ENCODE measurements around the gene IL11. TPM values are rescaled to one million over a fixed set of nuclear protein-coding genes. Genes with fewer than 3 reads are reported as not detected.
"Not testable (repeated sequence)": the region's sequence is repeated elsewhere in the genome, so short reads cannot be mapped to it uniquely, and the experiment has no call there.

IL11 gene
- 32.5 TPM for polyA plus RNA-seq (2013, experiment 1 of 2; ENCODE audit: insufficient read length)
- 15.3 TPM for polyA plus RNA-seq (2013, experiment 2 of 2; ENCODE audit: insufficient read length)

DNA sequence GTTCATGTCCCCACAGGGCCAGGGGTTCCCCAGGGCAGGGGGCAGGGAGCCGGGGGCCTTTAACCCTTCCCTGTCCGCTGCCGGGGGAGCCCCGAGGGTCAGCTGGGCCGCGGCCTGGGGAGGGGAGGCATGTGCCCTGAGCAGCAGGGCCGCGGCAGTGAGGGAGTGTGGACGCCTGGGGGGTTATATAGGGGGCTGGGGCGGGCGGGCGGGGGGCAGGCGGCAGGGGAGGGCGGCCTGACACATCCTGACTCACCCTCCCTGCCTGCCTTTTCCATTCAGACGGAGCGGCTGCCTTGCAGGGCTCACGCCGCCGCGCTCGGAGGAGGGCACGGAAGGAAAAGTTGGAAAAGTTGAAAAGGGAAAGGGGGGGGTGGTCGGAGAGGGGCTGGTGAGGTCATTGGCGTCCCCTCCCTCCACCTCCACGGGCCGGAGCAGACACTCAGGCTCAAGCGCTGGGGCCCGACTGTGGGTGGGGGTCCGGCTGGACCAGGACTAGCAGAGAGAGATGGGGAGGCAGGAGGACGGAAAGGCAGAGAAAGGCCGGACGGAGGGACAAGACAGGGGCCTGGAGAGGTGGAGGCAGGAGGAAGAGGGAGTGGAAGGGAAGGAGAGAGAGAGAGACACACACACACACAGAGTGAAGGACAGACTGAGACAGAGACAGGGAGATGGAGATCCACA, at the start of gene IL11:
Gene IL11 (minus strand): TSS at position 159 of the 684 bp plus-strand sequence. CDS start 153 bp downstream, at position 6.
- DNase-seq = peak; percentile 86

DNA sequence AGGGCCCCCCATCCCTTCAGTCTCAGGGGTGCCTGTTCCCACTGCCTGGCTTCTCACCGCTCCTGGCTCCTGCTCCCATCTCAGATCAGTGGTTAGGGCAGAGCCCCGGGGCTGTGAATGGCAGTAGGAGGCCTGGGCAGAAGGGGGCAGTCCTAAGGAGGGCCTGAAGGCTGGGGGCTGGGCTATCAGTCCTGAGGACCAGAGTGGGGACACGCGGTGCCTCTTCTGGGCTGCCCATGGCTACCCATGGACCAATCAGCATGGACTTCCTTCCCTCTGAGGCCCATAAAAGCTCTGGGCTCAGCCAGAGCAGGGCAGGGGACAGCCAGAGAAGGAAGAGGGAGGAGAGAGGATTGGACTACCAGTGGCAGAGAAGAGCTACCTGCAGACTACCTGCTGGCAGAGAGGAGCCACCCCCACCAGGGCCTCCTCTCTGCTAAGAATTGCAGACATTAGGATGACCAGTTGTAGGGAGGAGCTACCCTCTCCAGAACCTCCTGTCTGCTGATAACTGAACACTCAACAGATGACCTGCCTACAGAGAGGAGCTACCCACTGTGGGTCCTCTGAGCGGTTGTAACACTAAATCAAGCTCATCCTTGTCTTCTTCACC, 49.5 kb upstream of the IL11 start:
- DNase-seq = no peak

DNA sequence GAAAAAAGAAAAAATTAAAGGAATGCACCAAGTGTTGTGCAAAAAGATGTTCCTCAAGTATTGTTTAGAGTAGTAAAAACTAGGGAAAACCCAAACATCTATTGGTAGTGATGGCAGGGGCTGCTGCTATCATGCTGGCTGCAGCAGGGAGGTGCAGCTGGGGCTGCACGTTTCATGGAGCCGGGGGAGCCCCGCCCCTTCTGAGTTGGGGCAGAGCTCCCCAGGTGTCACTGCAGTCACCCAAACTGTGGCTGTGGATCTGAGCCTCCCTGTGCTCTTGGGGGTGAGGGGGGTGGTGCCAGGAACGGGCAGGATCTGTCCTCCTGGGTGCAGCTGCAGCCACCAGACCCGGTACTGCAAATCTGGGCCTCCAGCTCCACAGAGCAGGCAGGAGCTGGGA, 48.8 kb upstream of the IL11 start:
- DNase-seq = no peak

DNA sequence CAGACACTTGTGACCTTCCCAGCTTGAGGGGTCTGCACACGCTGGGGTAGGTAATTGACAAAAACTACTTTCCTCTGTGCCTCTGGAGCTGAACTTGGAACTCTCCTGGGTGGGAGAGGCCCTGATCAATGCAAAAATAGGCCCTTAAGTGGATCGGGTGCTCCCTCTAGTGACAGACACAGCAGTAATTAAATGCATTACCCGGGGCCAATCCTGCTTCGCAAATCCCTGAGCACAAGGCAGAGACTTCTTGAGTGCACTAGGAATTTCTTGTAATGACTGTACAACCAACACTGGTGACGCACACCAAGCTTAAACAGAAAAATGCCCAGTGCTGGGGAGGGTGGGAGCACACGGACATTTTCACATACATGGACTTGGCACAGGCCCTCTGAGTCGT, 47.9 kb upstream of the IL11 start:
- peak; percentile 84 for DNase-seq

DNA sequence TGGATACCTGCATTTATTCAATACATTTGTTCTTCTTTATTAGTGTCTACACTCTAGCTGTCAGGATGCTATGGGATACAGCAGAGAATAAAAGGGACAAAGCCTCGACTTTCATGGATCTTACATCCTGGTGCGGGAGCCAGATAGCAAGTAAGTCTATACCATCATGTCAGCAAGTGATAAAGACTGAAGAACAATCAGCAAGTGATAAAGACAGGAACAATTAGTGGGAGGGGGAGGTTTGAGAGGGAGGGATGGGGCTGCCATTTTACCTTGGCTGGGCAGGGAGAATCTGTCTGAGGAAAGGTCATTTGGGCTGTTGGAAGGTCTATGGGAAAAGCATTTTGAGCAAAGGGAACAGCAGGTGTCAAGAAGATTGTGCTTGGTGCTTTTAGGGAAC, 39.9 kb upstream of the IL11 start:
- no peak for DNase-seq

DNA sequence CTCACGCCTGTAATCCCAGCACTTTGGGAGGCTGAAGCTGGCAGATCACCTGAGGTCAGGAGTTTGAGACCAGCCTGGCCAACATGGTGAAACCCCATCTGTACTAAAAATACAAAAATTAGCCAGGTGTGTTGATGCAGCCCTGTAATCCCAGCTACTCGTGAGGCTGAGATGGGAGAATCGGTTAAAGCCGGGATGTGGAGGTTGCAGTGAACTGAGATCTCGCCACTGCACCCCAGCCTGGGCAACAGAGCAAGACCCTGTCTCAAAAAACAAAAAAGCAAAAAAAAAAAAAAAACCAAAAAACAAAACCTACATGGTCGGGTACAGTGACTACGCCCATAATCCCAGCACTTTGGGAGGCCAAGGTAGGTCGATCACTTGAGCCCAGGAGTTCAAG, 38.9 kb upstream of the IL11 start:
- not testable (repeated sequence) for DNase-seq

DNA sequence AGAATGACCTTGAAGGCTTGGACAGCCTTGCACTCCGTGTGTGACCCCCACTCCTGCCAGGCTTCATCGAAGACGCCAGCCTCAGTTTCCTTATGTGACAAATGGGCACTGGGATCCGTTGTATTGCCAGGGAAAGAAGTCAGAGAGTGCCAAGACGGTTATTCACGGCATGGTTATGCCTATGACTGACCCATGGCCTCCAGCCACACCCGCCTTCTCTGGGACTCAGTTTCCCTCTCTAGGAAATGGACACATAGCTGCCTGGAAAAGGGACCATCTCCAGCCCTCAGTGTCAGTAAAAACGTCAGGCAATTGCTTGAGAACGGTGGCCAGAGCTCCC, 38.2 kb upstream of the IL11 start:
- no peak for DNase-seq

DNA sequence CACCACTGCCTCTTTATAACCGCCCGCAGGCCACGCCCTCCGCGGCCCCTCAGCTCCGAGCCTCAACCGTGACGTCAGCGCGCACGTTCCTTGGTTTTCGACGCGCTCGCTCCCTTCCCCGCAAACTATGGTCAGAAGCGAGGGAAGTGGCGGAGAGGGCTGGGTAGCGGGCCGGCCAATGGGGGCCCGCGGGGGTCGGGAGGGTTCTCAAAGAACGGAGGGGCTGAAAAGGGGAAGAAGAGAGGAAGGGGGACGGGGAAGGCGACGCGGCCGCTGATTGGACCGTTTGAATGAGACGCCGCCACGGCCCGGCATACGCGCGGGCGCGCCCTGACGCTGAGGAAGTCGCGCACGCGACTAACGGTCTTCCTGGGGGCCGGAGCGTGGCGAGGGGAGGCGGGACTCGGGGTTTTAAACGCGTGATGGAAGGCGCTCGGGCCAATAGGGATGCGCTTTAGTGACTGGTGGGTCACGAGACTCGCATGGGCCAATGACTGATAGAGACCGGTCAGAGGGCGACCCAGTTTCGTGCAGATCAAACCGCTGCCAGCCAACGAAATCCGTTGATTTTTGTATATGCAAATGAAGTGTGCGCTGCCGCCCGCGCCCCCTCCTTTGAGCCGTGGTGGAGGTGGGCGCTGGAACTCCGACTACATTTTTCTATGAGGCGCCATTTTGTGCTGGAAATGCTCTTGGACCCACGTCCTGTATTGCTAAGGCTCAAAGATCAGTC, 37.7 kb upstream of the IL11 start:
- peak; percentile 100 for DNase-seq

DNA sequence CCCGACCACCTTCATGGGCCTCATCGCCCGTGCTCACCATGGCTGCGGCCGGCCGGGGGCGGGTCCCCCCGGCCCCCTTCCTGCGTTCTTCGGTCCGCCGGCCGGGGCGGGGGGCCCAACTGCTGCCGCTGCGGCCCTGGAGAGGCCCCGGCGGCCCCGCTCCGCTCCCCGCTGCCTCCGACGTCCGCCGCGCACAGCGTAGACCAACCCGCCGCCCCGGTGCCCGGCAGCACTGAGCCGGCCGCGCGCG, 37.2 kb upstream of the IL11 start, which contains the start of gene UBE2S:
Gene UBE2S (minus strand): TSS at position 239 of the 250 bp plus-strand sequence. CDS start 199 bp downstream, at position 40.
- DNase-seq = not testable (repeated sequence)

DNA sequence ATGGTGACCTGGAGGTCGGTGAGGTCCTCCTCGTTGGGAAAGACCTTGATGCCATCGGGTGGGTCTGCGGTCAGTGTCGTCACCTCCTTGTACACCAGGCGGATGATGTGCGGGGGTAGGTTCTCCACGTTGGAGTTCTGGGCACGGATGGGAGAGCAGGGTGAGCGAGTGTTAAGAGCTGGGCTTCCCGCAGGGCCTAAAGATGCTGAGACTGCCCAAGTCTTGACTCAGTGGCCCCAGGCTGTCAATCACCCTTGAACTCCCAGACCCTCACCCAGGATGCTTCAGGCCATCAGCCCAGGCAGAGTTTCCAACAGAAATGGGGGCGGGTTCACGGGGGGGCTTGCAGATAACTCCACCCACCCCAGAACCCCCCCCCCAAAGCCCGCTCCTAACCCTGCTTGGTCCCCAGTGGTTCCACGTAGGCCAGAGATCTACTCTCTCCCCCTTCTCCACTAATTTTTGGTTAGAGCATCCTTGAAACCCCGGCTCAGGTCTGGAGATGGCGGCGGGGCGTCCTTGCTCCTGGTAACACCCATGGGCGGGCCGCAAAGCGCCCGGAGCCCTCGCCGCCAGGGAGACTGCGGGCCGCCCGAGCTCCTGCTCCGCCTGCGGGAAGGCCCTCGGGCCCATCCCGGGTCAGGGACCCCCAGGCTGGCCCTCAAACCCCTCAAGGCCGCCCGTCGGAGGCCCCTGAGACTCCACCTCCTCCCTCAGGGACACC, 36.7 kb upstream of the IL11 start:
- no peak for DNase-seq

DNA sequence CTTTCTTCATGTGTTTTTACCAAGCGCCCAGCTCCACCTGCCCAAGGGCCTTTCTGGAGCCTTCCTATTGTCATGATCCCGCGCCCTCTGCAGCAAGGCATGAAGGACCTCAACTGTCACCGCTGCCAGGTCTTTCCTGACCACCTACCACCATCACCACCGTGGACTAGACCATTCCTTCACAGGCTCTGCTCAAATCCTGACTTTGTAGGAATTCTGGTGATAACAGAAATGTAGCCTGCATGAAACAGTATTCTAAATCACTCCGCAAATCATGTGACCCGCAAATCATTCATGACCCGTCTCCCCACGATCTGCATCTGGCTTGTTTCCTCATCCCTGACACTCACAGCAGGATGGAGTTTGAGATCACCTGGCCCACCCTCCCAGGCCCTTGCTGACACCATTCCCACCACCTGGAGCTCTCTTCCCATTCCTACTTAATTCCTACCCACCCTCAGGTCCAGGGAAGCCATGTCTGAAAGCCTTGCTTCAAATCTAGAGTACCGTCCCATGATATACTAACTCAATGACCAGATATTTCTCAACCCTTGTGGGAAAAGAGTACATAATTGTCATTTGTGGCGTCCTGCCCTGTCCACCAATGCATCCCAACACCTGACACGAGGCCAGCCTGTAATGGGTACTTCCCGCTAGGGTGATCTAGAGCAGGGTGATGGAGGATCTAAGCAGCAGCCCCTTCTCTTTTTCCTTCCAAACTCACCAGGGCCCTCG, 36.0 kb upstream of the IL11 start:
- DNase-seq = no peak

DNA sequence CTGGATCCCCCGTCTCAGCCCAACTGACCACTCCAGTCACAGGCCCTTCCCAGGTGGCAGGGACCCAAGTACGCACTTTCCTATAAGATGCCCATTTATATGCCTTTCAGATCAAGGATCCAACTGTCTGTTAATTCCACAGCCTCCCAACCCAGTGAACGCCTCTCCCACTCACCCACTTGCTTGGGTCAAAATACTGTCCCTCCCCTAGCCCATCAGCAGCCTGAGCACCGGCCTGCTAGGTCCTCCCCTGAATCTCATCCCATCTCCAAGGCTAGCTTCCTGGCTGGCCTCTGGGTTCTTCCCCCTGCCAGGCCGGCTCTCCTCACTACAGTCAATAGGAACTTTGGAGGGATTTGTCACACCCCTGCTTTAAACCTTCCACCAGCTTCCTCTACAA, 35.4 kb upstream of the IL11 start:
- DNase-seq = no peak

DNA sequence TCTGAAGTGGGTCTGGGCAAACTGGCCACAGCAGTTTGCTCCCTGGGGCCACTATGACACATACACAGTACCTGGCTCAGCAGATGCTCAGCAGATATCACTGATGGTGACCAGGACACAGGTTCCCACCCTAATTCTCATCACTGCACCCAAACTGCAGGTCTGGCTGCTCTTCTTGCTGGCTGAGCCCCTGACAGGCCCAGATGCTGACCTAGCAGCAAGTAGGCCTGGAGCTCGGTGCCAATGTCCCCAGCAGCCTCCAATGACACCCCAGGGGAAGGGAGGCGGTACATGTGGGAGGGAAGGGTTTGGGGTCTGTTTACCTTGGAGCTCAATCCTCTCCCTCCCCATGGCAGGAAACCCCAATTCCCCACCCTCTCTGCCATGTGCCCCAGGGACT, 32.2 kb upstream of the IL11 start:
- DNase-seq = no peak

DNA sequence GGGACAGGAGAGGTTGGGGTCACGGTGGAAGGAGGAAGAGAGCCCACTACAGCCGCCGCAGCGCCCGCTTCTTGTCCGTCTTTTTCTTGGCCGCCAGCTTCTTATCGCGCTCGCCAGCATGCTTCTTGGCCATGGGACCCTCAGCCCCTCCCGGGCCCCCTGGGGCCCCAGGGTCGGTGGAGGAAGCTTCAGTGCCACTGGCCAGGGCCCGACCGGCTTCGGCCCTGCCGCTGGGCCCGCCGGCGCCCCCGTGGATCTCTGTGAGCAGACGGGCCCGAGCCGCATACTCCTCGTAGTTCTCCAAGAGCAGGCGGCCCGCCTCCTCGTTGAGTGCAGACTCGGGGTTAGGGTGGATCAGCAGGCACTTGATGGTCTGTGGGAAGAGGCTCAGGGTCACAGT, 31.1 kb upstream of the IL11 start:
- DNase-seq = not testable (repeated sequence)

DNA sequence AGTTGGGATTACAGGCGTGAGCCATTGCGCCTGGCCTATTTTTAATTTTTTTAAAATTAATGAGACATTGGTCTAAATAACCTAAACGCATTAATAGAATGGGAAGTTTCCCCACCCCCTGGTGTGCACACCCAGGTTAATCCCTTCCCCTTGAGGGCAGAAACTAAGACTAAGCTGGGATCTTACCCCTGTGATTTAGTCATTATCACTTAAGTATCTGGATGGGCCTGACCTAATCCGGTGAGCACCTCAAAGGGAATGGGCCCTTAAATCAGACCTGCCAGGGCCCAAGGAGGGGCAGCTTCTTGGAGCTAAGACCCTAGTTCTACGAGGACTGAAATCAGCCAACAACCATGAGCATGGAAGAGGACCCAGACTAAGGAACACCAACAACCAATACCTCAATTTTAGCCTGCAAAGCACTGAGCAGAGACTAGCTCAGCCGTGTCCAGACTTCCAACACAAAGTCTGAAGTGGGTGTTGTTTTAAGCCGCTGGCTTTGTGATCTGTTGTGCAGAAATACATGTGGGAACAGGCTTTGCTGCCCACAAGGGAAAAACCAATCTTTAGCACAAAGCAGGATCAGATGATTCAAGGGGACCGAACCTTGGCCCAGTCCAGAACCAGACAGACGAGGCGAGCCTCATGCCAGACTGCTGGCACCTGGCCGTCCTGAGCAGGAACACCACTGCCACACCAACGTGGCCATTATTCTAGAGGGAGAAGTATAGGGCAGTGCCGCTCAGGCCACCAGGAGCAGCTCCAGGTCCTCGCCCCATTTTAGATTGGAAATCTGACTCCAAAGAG, 30.2 kb upstream of the IL11 start:
- DNase-seq = no peak

DNA sequence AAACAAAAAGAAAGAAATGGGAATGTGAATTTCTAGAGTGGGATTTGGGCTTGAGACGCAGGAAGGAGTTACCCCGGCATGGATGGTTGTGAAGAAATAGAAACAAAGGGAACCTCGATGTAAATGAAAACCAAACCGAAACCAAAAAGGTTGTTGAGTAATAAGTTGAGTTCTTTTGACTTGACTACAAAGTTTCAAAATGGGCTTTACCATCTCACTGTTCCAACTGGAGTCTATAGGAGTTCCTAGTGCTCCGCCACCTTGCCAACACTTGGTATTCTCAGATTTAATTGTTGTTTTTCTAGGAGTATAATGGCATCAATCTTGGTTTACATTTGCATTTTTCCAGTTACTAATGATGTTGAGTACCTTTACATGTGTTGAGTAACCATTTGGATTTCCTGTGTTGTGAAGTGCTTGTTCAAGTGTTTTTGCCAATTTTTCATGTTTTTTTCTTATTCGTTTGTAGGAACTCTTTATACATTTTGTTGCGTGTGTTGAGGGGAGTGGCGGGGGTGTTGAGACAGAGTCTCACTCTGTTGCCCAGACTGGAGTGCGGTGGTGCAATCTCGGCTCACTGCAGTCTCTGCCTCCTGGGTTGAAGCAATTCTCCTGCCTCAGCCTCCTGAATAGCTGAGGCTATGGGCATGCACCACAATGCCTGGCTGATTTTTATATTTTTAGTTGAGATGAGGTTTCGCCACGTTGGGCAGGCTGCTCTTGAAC, 28.1 kb upstream of the IL11 start:
- DNase-seq = no peak

DNA sequence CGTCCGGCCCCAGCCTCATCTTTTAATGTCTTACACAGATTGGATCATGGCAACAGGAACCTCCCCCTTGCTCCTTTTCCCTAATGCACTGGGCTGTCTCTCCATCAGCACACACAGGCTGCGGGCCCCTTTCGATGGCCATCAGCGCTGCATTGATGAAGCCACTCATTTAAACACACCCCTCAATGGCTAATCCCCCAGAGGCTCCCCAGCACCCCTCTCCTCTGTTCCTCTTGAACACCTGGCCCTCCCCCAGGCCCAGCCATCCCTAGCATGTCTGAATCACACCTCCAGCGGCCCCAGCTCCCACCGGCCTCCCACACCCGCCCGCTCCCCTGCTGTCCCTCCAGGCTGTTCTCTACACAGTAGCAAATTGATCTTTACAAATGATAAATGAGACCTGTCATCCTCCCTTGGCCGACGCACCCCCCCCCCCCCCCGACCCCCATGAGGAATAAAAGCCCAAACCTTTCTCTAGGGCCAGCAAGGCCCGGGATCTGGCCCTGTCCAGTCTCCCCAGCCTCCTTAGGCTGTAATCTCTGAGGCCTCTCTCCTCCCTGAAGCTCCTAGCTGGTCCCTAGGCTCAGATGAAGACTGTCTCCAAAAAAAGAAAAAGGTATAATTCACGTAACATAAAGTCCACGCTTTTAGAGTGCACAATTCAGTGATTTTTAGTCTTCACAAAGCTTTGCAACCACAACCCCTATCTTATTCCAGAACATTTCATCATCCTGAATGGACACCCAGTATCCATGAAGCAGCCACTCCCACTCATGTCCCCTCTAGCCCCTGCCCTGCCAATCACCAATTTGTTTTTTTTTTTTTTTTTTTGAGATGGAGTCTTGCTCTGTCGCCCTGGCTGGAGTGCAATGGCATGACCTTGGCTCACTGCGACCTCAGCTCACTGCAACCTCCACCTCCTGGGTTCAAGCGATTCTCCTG, 22.8 kb upstream of the IL11 start:
- no peak for DNase-seq

DNA sequence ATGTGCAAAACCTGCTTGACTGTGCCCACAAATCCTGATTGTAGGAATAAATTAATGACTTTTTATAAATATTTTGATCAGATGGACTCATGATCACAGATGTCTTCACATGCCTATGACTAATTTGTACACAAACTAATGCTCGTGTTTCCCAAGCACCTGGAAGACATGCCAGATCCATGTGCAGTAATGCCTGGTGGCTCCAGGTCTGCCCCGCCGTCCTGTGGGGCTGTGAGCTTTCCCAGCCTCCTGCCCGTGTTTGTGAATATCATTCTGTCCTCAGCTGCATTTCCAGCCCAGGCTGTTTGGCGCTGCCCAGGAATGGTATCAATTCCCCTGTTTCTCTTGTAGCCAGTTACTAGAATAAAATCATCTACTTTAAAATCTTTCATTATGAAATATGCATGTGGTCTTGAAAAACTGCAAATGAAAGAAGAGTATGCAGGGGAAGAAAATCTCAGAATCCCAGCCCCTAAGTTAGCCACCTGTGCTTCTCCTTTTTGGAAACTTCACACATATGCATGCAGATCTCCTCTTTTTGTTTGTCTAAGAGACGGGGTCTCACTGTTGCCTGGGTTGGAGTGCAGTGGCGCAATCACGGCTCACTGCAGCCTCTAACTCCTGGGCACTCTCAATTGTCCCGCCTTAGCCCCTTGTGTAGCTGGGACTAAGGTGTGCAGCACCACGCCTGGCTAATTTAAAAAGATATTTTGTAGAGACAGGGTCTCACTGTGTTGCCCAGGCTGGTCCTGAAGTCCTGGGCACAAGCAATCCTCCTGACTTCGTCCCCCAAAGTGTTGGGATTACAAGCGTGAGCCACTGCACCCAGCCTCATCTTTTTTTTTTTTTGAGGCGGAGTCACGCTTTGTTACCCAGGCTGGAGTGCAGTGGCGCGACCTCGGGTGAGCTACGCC, 21.7 kb upstream of the IL11 start:
- DNase-seq = no peak

DNA sequence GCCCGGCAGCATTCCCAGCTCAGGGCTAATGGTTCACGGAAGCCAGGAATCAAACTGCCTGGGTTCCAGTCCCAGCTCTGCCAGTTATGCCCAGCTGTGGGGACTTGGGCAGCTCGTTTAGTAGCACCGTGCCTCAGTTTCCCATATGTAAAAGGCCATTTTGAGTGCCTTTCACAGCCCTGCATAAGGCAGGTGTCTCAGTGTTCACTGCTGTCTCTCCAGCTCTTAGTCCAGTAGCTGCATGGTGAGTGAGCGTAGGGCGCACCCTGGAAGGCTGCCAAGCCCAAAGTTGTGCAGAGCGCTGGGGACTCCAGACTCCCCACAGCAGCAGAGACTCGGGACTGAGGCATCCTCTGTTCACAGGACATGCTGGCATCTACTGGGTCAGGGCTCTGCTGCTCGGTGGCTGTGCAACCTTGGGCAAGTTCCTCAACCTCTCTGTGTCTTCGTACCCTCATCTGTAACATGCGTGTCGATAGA, 21.0 kb upstream of the IL11 start:
- no peak for DNase-seq
